HepG2 (cell line): ENCODE data around the gene CALML6. TPM values are rescaled to one million over a fixed set of nuclear protein-coding genes. Genes with fewer than 3 reads are reported as not detected.

Experiments
- CC2D1A ChIP-seq: sonication (generic); formaldehyde crosslinking; IDR thresholded peaks from 2 replicates; pipeline ENCODE4 v1.8.1; 2023; ENCODE audit warnings: mild to moderate bottlenecking, missing genetic modification reagents
- HNRNPL ChIP-seq: fragments of 200-400 bp; formaldehyde crosslinking; IDR thresholded peaks from 2 replicates; pipeline ENCODE4 v1.6.1; 2017; ENCODE audit warnings: mild to moderate bottlenecking, low read depth, low read length
- JUNB ChIP-seq: sonication (generic); formaldehyde crosslinking; IDR thresholded peaks from 2 replicates; pipeline ENCODE4 v1.8.0; 2022; ENCODE audit warnings: missing genetic modification reagents, mild to moderate bottlenecking, borderline replicate concordance
- MATR3 ChIP-seq: sonication (generic); formaldehyde crosslinking; IDR thresholded peaks from 2 replicates; pipeline ENCODE4 v1.4.0; 2020; ENCODE audit warnings: missing genetic modification reagents
- MED1 ChIP-seq: sonication (generic); formaldehyde crosslinking; IDR thresholded peaks from 2 replicates; pipeline ENCODE4 v1.4.0; 2020; ENCODE audit warnings: missing genetic modification reagents
- NFE2L1 ChIP-seq: sonication (generic); formaldehyde crosslinking; IDR thresholded peaks from 2 replicates; pipeline ENCODE4 v1.4.0; 2020; ENCODE audit warnings: missing genetic modification reagents, mild to moderate bottlenecking, borderline replicate concordance
- PLRG1 ChIP-seq: fragments of 450-650 bp; conservative IDR thresholded peaks from 2 replicates; pipeline ENCODE4 v1.6.1; 2016
- SRY ChIP-seq: sonication (generic); formaldehyde crosslinking; IDR thresholded peaks from 2 replicates; pipeline ENCODE4 v1.8.0; 2022; ENCODE audit warnings: mild to moderate bottlenecking, missing genetic modification reagents
- TRIM24 ChIP-seq: sonication (generic); formaldehyde crosslinking; IDR thresholded peaks from 2 replicates; pipeline ENCODE4 v1.8.0; 2022; ENCODE audit warnings: mild to moderate bottlenecking, missing genetic modification reagents
- ZBTB7B ChIP-seq: sonication (generic); formaldehyde crosslinking; IDR thresholded peaks from 2 replicates; pipeline ENCODE4 v1.4.0; 2020; ENCODE audit warnings: missing genetic modification reagents
- ZNF569 ChIP-seq: sonication (generic); formaldehyde crosslinking; IDR thresholded peaks from 2 replicates; pipeline ENCODE4 v1.5.0; 2020; ENCODE audit warnings: mild to moderate bottlenecking, missing genetic modification reagents, moderate library complexity, borderline replicate concordance
- ZNF577 ChIP-seq: sonication (generic); formaldehyde crosslinking; IDR thresholded peaks from 2 replicates; pipeline ENCODE4 v1.4.0; 2020; ENCODE audit warnings: mild to moderate bottlenecking, low read depth, missing genetic modification reagents, borderline replicate concordance
- polyA plus RNA-seq, 8 experiments: library from polyadenylated mRNA; depleted of rRNA in 3 of 8; stranded (reverse) in 7 of 8; unstranded in 1 of 8; fragments of >200 nt; fragmentation: Illumina TruSeq in 4 of 8; extraction: Trizol in 4 of 8; gene quantifications; 2 replicates each; pipeline versions ENCODE4 v1.2.1 to v1.2.3, GENCODE V29; 2011 to 2016; ENCODE audit warnings: low read depth in 4 of 8, missing spikeins in 1 of 8, mixed read lengths in 1 of 8; ENCODE audit not compliant: insufficient read depth in 1 of 8
- total RNA-seq, 5 experiments: library from RNA; depleted of rRNA; stranded (reverse); fragments of >200 nt; fragmentation: Illumina TruSeq; extraction: Trizol; gene quantifications; 2 replicates each; pipeline ENCODE4 v1.2.3, GENCODE V29; 2016; ENCODE audit warnings: low read depth in 1 of 5
- TF ChIP-seq, protein P1 (sequence below): sonication (generic); formaldehyde crosslinking; IDR thresholded peaks from 2 replicates; pipeline ENCODE4 v1.4.0; 2020; ENCODE audit warnings: mild to moderate bottlenecking, missing genetic modification reagents, borderline replicate concordance
- TF ChIP-seq, protein P2 (sequence below): sonication (generic); formaldehyde crosslinking; conservative IDR thresholded peaks from 2 replicates; pipeline ENCODE4 v1.4.0; 2020; ENCODE audit warnings: mild to moderate bottlenecking, missing genetic modification reagents, moderate library complexity
- TF ChIP-seq, protein P3 (sequence below): sonication (generic); formaldehyde crosslinking; IDR thresholded peaks from 2 replicates; pipeline ENCODE4 v1.9.0; 2021; ENCODE audit warnings: missing genetic modification reagents, mild to moderate bottlenecking, borderline replicate concordance
- TF ChIP-seq, protein P4 (sequence below): sonication (generic); formaldehyde crosslinking; IDR thresholded peaks from 2 replicates; pipeline ENCODE4 v1.4.0; 2020; ENCODE audit warnings: missing genetic modification reagents
- TF ChIP-seq, protein P5 (sequence below): sonication (generic); formaldehyde crosslinking; IDR thresholded peaks from 2 replicates; pipeline ENCODE4 v1.4.0; 2020; ENCODE audit warnings: mild to moderate bottlenecking, missing genetic modification reagents

The CALML6 gene
- total and polyA plus RNA-seq, 2 of the 13 experiments (the other 11 are each of a cell fraction or from before 2014, with no cell fraction given): 0.11 to 0.12 TPM

DNA sequence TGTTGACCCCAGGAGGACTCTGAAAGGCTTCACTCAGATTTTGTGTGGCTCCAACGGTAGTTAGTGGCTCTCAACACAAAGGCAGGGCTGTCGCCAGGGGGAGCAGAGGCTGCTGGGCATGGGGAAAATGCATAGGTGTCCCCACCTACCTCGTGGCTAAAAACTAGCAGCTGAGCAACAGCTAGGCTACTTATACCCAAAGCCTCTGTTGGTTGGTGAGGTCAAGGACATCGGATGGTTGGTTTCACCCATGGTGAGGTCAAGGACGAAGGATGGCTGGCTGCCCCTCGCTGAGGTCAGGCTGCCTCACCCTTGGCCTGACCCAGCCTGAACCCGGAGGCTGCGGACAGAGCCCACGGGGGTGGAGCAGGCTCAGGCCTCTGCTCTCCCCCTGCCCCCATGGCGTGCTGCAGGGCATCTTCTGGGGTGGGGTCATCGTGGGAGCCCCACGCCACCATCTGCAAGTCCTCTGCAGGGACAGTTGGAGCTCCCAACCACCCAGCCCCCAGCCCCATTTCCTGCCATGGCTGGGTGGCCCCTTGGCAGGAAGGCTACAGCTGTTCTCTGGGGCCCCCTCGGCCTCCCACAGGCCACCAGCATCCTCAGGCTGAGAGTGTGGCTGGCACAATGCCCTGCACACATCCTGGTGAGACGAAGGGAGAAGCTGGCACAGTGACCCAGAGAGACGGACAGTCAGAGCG, 15.6 kb upstream of the CALML6 start (continued):
- TF ChIP-seq, protein P1, sequence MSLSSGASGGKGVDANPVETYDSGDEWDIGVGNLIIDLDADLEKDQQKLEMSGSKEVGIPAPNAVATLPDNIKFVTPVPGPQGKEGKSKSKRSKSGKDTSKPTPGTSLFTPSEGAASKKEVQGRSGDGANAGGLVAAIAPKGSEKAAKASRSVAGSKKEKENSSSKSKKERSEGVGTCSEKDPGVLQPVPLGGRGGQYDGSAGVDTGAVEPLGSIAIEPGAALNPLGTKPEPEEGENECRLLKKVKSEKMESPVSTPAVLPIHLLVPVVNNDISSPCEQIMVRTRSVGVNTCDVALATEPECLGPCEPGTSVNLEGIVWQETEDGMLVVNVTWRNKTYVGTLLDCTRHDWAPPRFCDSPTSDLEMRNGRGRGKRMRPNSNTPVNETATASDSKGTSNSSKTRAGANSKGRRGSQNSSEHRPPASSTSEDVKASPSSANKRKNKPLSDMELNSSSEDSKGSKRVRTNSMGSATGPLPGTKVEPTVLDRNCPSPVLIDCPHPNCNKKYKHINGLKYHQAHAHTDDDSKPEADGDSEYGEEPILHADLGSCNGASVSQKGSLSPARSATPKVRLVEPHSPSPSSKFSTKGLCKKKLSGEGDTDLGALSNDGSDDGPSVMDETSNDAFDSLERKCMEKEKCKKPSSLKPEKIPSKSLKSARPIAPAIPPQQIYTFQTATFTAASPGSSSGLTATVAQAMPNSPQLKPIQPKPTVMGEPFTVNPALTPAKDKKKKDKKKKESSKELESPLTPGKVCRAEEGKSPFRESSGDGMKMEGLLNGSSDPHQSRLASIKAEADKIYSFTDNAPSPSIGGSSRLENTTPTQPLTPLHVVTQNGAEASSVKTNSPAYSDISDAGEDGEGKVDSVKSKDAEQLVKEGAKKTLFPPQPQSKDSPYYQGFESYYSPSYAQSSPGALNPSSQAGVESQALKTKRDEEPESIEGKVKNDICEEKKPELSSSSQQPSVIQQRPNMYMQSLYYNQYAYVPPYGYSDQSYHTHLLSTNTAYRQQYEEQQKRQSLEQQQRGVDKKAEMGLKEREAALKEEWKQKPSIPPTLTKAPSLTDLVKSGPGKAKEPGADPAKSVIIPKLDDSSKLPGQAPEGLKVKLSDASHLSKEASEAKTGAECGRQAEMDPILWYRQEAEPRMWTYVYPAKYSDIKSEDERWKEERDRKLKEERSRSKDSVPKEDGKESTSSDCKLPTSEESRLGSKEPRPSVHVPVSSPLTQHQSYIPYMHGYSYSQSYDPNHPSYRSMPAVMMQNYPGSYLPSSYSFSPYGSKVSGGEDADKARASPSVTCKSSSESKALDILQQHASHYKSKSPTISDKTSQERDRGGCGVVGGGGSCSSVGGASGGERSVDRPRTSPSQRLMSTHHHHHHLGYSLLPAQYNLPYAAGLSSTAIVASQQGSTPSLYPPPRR (CRISPR knock-in tag): 0 out of 2 replicates have a peak, but pooled peaks have one; percentile 16
- no peak for TF ChIP-seq NFE2L1 (CRISPR knock-in tag)
- TF ChIP-seq MED1: 0 out of 2 replicates have a peak, but pooled peaks have one; percentile 25
- TF ChIP-seq CC2D1A (CRISPR knock-in tag): no peak
- TF ChIP-seq, protein P2, sequence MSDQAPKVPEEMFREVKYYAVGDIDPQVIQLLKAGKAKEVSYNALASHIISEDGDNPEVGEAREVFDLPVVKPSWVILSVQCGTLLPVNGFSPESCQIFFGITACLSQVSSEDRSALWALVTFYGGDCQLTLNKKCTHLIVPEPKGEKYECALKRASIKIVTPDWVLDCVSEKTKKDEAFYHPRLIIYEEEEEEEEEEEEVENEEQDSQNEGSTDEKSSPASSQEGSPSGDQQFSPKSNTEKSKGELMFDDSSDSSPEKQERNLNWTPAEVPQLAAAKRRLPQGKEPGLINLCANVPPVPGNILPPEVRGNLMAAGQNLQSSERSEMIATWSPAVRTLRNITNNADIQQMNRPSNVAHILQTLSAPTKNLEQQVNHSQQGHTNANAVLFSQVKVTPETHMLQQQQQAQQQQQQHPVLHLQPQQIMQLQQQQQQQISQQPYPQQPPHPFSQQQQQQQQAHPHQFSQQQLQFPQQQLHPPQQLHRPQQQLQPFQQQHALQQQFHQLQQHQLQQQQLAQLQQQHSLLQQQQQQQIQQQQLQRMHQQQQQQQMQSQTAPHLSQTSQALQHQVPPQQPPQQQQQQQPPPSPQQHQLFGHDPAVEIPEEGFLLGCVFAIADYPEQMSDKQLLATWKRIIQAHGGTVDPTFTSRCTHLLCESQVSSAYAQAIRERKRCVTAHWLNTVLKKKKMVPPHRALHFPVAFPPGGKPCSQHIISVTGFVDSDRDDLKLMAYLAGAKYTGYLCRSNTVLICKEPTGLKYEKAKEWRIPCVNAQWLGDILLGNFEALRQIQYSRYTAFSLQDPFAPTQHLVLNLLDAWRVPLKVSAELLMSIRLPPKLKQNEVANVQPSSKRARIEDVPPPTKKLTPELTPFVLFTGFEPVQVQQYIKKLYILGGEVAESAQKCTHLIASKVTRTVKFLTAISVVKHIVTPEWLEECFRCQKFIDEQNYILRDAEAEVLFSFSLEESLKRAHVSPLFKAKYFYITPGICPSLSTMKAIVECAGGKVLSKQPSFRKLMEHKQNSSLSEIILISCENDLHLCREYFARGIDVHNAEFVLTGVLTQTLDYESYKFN: no peak
- TF ChIP-seq, protein P3, sequence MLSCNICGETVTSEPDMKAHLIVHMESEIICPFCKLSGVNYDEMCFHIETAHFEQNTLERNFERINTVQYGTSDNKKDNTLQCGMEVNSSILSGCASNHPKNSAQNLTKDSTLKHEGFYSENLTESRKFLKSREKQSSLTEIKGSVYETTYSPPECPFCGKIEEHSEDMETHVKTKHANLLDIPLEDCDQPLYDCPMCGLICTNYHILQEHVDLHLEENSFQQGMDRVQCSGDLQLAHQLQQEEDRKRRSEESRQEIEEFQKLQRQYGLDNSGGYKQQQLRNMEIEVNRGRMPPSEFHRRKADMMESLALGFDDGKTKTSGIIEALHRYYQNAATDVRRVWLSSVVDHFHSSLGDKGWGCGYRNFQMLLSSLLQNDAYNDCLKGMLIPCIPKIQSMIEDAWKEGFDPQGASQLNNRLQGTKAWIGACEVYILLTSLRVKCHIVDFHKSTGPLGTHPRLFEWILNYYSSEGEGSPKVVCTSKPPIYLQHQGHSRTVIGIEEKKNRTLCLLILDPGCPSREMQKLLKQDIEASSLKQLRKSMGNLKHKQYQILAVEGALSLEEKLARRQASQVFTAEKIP (CRISPR knock-in tag): no peak
- no peak for TF ChIP-seq TRIM24
- TF ChIP-seq SRY (CRISPR knock-in tag): no peak
- no peak for TF ChIP-seq HNRNPL
- TF ChIP-seq ZBTB7B (CRISPR knock-in tag): peak; percentile 53; the same call in 1 of the 2 replicates
- no peak for TF ChIP-seq ZNF577
- TF ChIP-seq PLRG1: no peak
- TF ChIP-seq MATR3: no peak
- TF ChIP-seq JUNB (CRISPR knock-in tag): no peak
- TF ChIP-seq, protein P4, sequence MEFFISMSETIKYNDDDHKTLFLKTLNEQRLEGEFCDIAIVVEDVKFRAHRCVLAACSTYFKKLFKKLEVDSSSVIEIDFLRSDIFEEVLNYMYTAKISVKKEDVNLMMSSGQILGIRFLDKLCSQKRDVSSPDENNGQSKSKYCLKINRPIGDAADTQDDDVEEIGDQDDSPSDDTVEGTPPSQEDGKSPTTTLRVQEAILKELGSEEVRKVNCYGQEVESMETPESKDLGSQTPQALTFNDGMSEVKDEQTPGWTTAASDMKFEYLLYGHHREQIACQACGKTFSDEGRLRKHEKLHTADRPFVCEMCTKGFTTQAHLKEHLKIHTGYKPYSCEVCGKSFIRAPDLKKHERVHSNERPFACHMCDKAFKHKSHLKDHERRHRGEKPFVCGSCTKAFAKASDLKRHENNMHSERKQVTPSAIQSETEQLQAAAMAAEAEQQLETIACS (CRISPR knock-in tag): no peak
- no peak for TF ChIP-seq ZNF569 (CRISPR knock-in tag)
- TF ChIP-seq, protein P5, sequence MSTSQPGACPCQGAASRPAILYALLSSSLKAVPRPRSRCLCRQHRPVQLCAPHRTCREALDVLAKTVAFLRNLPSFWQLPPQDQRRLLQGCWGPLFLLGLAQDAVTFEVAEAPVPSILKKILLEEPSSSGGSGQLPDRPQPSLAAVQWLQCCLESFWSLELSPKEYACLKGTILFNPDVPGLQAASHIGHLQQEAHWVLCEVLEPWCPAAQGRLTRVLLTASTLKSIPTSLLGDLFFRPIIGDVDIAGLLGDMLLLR (CRISPR knock-in tag): no peak
